ENCODE measurements around the gene MB. TPM values are rescaled to one million over a fixed set of nuclear protein-coding genes. Genes with fewer than 3 reads are reported as not detected.
A peak's percentile ranks its signal among the peaks of the same experiment; 100 is the strongest.

Gene MB
- total and polyA plus RNA-seq, 2 experiments from 2014 or later, result not detected

DNA sequence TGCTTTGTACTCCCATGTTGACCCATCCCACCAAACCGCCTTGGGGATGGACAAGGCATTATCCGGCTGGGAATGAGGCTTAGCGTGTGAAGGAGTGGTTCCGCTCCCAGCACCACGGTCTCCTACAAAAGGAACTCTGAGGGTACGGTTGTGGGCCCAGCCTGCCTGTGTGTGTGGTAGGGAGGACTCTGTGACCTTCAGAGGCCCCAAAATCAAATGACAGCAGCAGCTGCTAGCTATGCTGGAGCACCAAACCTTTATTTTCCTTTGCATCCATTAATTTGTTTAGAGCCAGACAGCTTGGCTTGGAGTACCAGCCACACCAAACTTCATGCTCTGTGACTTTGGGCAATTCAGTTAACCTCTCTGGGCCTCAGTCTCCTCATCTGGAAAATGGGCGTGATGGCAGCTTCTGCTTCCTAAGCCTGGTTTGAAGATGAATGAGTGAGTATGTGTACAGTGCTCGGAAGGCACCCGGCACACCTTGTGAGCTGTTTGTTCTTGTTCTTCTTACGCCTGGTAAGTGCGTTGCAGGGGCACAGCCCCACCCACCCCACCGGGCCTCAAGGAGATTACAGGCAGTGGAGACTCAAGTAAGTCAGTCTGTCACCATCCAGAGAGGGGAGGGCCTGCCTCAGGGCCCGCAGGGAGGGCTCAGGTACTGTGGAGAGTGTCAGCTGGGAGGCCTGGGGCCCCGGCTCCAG is 25.3 kb downstream of the MB start:
- no peak overlapping the region for H3K27ac ChIP-seq (ENCODE audit: low read depth)
- H3K27ac Mint-ChIP-seq, result no peak overlapping the region
- no peak for ATAC-seq

More for the DNA sequence above, 25.3 kb downstream of the MB start:
- no peaks in the 10 kb centered on the region for H4K20me1 ChIP-seq (replicated peaks; ENCODE audit: insufficient read depth)
- no peaks in the 10 kb centered on the region for H3K27me3 ChIP-seq (ENCODE audit: insufficient read depth)
- H3K4me1 ChIP-seq (ENCODE audit: insufficient read depth), result peaks cover 4% of the 10 kb centered on the region
- 0 out of 2 replicates have a peak overlapping the region, but pooled peaks have one; percentile 97 for H2AFZ ChIP-seq
- no peaks in the 10 kb centered on the region for H3K9me2 ChIP-seq (ENCODE audit: insufficient read depth)
- TF ChIP-seq EZH2phosphoT487 (IDR thresholded peaks at IDR 0.05; ENCODE audit: unreplicated experiment) (no peak), ZNF331 (CRISPR knock-in tag; IDR thresholded peaks at IDR 0.05; ENCODE audit: low read depth) (no peak), STAT1 (IDR thresholded peaks at IDR 0.05; ENCODE audit: unreplicated experiment) (no peak), ZNF114 (CRISPR knock-in tag; IDR thresholded peaks at IDR 0.05) (no peak), NANOG (IDR thresholded peaks at IDR 0.05; ENCODE audit: borderline replicate concordance) (no peak), CREB1 (CRISPR knock-in tag; IDR thresholded peaks at IDR 0.05; ENCODE audit: low read depth) (no peak), POLR2AphosphoS5 (IDR thresholded peaks at IDR 0.05; ENCODE audit: low read depth) (no peak), JUNB (IDR thresholded peaks at IDR 0.05; ENCODE audit: unreplicated experiment) (no peak), EZH2 (IDR thresholded peaks at IDR 0.05; ENCODE audit: low read depth, unreplicated experiment) (no peak)
- TF ChIP-seq, protein P1, sequence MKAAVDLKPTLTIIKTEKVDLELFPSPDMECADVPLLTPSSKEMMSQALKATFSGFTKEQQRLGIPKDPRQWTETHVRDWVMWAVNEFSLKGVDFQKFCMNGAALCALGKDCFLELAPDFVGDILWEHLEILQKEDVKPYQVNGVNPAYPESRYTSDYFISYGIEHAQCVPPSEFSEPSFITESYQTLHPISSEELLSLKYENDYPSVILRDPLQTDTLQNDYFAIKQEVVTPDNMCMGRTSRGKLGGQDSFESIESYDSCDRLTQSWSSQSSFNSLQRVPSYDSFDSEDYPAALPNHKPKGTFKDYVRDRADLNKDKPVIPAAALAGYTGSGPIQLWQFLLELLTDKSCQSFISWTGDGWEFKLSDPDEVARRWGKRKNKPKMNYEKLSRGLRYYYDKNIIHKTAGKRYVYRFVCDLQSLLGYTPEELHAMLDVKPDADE (IDR thresholded peaks at IDR 0.05), result no peak
- TF ChIP-seq, protein P2, sequence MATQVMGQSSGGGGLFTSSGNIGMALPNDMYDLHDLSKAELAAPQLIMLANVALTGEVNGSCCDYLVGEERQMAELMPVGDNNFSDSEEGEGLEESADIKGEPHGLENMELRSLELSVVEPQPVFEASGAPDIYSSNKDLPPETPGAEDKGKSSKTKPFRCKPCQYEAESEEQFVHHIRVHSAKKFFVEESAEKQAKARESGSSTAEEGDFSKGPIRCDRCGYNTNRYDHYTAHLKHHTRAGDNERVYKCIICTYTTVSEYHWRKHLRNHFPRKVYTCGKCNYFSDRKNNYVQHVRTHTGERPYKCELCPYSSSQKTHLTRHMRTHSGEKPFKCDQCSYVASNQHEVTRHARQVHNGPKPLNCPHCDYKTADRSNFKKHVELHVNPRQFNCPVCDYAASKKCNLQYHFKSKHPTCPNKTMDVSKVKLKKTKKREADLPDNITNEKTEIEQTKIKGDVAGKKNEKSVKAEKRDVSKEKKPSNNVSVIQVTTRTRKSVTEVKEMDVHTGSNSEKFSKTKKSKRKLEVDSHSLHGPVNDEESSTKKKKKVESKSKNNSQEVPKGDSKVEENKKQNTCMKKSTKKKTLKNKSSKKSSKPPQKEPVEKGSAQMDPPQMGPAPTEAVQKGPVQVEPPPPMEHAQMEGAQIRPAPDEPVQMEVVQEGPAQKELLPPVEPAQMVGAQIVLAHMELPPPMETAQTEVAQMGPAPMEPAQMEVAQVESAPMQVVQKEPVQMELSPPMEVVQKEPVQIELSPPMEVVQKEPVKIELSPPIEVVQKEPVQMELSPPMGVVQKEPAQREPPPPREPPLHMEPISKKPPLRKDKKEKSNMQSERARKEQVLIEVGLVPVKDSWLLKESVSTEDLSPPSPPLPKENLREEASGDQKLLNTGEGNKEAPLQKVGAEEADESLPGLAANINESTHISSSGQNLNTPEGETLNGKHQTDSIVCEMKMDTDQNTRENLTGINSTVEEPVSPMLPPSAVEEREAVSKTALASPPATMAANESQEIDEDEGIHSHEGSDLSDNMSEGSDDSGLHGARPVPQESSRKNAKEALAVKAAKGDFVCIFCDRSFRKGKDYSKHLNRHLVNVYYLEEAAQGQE (IDR thresholded peaks at IDR 0.05; ENCODE audit: unreplicated experiment), result no peak
- TF ChIP-seq, protein P3, sequence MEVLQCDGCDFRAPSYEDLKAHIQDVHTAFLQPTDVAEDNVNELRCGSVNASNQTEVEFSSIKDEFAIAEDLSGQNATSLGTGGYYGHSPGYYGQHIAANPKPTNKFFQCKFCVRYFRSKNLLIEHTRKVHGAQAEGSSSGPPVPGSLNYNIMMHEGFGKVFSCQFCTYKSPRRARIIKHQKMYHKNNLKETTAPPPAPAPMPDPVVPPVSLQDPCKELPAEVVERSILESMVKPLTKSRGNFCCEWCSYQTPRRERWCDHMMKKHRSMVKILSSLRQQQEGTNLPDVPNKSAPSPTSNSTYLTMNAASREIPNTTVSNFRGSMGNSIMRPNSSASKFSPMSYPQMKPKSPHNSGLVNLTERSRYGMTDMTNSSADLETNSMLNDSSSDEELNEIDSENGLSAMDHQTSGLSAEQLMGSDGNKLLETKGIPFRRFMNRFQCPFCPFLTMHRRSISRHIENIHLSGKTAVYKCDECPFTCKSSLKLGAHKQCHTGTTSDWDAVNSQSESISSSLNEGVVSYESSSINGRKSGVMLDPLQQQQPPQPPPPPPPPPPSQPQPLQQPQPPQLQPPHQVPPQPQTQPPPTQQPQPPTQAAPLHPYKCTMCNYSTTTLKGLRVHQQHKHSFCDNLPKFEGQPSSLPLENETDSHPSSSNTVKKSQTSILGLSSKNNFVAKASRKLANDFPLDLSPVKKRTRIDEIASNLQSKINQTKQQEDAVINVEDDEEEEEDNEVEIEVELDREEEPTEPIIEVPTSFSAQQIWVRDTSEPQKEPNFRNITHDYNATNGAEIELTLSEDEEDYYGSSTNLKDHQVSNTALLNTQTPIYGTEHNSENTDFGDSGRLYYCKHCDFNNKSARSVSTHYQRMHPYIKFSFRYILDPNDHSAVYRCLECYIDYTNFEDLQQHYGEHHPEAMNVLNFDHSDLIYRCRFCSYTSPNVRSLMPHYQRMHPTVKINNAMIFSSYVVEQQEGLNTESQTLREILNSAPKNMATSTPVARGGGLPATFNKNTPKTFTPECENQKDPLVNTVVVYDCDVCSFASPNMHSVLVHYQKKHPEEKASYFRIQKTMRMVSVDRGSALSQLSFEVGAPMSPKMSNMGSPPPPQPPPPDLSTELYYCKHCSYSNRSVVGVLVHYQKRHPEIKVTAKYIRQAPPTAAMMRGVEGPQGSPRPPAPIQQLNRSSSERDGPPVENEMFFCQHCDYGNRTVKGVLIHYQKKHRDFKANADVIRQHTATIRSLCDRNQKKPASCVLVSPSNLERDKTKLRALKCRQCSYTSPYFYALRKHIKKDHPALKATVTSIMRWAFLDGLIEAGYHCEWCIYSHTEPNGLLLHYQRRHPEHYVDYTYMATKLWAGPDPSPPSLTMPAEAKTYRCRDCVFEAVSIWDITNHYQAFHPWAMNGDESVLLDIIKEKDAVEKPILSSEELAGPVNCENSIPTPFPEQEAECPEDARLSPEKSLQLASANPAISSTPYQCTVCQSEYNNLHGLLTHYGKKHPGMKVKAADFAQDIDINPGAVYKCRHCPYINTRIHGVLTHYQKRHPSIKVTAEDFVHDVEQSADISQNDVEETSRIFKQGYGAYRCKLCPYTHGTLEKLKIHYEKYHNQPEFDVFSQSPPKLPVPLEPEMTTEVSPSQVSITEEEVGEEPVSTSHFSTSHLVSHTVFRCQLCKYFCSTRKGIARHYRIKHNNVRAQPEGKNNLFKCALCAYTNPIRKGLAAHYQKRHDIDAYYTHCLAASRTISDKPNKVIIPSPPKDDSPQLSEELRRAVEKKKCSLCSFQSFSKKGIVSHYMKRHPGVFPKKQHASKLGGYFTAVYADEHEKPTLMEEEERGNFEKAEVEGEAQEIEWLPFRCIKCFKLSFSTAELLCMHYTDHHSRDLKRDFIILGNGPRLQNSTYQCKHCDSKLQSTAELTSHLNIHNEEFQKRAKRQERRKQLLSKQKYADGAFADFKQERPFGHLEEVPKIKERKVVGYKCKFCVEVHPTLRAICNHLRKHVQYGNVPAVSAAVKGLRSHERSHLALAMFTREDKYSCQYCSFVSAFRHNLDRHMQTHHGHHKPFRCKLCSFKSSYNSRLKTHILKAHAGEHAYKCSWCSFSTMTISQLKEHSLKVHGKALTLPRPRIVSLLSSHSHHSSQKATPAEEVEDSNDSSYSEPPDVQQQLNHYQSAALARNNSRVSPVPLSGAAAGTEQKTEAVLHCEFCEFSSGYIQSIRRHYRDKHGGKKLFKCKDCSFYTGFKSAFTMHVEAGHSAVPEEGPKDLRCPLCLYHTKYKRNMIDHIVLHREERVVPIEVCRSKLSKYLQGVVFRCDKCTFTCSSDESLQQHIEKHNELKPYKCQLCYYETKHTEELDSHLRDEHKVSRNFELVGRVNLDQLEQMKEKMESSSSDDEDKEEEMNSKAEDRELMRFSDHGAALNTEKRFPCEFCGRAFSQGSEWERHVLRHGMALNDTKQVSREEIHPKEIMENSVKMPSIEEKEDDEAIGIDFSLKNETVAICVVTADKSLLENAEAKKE (CRISPR knock-in tag; IDR thresholded peaks at IDR 0.05), result no peak
- TF ChIP-seq, protein P4, sequence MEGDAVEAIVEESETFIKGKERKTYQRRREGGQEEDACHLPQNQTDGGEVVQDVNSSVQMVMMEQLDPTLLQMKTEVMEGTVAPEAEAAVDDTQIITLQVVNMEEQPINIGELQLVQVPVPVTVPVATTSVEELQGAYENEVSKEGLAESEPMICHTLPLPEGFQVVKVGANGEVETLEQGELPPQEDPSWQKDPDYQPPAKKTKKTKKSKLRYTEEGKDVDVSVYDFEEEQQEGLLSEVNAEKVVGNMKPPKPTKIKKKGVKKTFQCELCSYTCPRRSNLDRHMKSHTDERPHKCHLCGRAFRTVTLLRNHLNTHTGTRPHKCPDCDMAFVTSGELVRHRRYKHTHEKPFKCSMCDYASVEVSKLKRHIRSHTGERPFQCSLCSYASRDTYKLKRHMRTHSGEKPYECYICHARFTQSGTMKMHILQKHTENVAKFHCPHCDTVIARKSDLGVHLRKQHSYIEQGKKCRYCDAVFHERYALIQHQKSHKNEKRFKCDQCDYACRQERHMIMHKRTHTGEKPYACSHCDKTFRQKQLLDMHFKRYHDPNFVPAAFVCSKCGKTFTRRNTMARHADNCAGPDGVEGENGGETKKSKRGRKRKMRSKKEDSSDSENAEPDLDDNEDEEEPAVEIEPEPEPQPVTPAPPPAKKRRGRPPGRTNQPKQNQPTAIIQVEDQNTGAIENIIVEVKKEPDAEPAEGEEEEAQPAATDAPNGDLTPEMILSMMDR (conservative IDR thresholded peaks at IDR 0.05; ENCODE audit: low read depth in 2 of 2), result no peak
- H3K9me3 Mint-ChIP-seq, result no peaks in the 10 kb centered on the region
- no peak for DNase-seq (ENCODE audit: low spot score)
- no peaks in the 10 kb centered on the region for H3F3A ChIP-seq (replicated peaks; ENCODE audit: low read depth)
- no peaks in the 10 kb centered on the region for H3K36me3 Mint-ChIP-seq (ENCODE audit: low read depth)
- H3K79me2 ChIP-seq (replicated peaks; ENCODE audit: insufficient read depth), result no peaks in the 10 kb centered on the region
- no peaks in the 10 kb centered on the region for H3K36me3 ChIP-seq (ENCODE audit: insufficient read depth)
- no peak overlapping the region for H3K4me3 Mint-ChIP-seq
- peaks cover 11% of the 10 kb centered on the region; the same call in 2 of the 3 replicates for H3K4me1 Mint-ChIP-seq
- no peak overlapping the region for H3K4me2 ChIP-seq
- H3K27me3 Mint-ChIP-seq (ENCODE audit: insufficient read depth, low read depth, poor library complexity), result peaks cover 6% of the 10 kb centered on the region
- H3K4me3 ChIP-seq, result no peak overlapping the region
